NCI-H460 (cell line): ENCODE data around the gene ZC3H11A. TPM values are rescaled to one million over a fixed set of nuclear protein-coding genes. Genes with fewer than 3 reads are reported as not detected.
"Not testable (repeated sequence)": the region's sequence is repeated elsewhere in the genome, so short reads cannot be mapped to it uniquely, and the experiment has no call there.

ENCODE experiments used
- DNase-seq: peaks from one replicate; pipeline ENCODE4 v3.0.0-alpha.2; 2016; ENCODE audit warnings: low read depth; ENCODE audit errors: extremely low read depth
- polyA plus RNA-seq: library from polyadenylated mRNA; depleted of rRNA; stranded (reverse); fragments of >200 nt; gene quantifications from 2 replicates; pipeline ENCODE4 v1.2.3, GENCODE V29; 2014; cell fraction: nucleus; rRNA removed
- total RNA-seq: library from RNA; depleted of rRNA; stranded (reverse); fragments of >200 nt; shearing (Covaris generic); gene quantifications from 2 replicates; pipeline ENCODE4 v1.2.3, GENCODE V29; 2014; rRNA removed

ZC3H11A gene
- 155 and 162 TPM in 2 replicates for total RNA-seq
- polyA plus RNA-seq = 125 and 163 TPM in 2 replicates

DNA sequence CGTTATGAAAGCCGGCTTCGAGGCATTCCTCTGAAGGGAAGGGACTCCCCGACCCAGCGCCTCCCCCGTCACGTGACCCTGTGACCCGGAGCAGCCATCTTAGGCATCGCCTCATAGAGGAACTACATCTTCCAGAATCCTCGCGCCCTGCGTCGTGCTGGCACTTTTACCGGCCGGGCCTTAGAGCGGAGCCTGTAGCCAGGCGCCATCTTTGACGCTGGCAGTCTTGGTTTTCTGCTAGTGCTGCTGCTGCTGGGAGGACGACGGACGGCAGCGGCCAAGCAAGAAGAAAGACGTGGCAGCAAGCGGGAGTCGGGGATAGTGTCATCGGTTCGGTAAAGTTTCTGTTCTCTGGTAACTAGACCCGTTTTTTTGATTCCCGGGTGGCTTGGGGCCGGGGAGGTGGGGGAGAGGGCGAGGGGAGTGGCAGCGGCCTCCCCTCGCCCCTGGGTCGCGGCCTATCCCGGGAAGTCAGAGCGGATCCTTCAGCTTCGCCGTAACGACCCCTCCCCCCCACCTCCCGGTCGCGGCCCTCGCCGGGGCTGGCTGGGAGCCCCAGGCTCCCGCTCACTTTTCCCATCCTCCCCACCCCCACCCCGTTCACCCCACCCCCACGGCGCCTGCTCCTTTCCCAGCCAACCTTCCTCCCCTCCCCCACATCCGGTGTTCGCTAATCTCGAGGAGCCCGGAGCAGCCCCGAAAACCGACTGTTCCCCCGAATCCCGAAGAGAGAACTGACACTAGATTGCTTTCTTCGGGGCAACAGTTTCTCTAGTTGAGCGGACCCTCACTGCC lies at the start of gene ZC3H11A, which contains the start of gene ZBED6:
TSS of gene ZC3H11A (plus strand) at position 183 of the 795 bp plus-strand sequence. CDS start 21,448 bp downstream, outside the sequence.
TSS of gene ZBED6 (plus strand) at position 183 of the 795 bp plus-strand sequence. CDS start 1,900 bp downstream, outside the sequence.
- DNase-seq = peak; percentile 99

- no peak for DNase-seq
Measured at GRCh38 chr1:203746281-203746680, 49.1 kb upstream of the ZC3H11A start.

DNA sequence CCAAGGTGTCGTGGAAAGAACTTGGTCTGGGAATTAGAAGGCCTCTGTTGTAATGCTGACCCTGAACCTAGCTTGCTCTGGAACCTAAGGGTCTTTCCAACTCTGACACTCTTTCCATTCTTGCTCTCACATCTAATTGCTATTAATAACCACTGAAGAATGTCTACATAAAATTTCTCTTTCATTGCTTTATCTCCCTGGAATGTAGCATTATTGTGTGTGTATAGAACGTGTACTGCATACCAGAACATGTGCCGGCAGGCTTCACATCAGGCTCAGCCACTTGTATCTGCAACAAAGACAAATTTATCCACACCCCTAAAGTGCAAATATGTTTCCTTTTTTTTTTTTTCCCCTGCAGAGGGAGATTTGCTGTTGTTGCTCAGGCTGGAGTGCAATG lies 44.4 kb upstream of the ZC3H11A start:
- DNase-seq = no peak

GRCh38 chr1:203751618-203752361 lies 43.6 kb upstream of the ZC3H11A start:
- DNase-seq = not testable (repeated sequence)

- DNase-seq = no peak
Measured at GRCh38 chr1:203754455-203754864, 41.0 kb upstream of the ZC3H11A start.

DNA sequence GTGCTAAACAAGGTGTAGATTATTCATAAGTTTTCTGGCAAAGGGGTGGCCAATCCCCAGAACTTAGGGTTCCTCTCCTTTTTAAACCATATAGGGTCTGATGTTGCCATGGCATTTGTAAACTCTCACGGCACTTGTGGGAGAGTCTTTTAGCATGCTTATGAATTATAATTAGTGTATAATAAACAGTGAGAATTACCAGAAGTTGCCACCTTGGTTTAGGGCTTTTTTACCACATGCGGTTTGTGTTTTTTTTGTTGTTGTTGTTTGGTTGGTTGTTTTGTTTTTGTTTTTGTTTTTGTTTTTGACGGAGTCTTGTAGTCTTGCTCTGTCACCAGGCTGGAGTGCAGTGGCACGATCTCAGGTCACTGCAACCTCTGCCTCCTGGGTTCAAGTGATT lies 39.4 kb upstream of the ZC3H11A start:
- no peak for DNase-seq

DNA sequence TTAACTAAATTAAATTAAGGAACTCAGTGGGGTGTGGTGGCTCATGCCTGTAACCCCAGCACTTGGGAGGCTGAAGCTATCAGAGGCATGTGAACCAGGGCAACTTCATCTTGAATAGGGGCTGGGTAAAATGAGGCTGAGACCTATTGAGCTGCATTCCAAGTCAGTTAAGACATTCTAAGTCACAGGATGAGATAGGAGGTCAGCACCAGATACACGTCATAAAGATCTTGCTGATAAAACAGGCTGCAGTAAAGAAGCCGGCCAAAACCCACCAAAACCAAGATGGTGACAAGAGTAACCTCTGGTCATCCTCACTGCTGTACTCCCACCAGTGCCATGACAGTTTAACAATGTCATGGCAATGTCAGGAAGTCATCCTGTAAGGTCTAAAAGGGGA lies 36.7 kb upstream of the ZC3H11A start:
- not testable (repeated sequence) for DNase-seq

DNA sequence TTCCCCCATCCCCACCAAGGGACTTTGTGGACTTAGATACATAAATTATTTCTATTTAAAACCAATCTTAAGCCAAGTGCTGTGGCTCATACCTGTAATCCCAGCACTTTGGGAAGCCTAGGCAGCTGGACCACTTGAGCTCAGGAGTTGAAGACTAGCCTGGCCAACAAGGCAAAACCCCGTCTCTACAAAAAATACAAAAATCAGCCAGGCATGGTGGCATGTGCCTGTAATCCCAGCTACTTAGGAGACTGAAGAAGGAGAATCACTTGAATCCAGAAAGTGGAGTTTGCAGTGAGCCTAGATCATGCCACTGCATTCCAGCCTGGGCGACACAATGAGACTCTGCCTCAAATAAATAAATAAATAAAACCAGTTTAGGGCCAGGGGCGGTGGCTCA lies 34.9 kb upstream of the ZC3H11A start:
- DNase-seq = no peak

GRCh38 chr1:203761958-203762357 lies 33.5 kb upstream of the ZC3H11A start:
- not testable (repeated sequence) for DNase-seq

DNA sequence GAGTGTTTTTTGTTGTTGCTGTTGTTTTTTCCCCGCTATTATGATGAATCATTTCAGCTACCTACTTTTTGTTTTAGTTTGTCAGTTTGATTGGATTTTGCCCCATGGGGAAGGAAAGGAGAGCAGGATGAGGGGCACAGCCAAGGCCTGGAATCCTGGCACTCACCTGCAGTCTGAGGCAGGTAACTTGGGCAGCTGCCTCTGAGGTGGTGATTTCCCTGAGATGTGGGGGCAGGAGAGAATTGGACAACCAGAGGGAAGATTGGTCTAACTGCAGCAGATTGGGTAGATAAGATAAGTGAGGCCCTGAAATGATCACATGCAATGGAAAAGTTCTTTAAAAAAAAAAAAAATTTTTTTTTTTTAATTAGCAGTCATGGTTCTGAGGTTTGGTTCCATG lies 31.9 kb upstream of the ZC3H11A start:
- DNase-seq = no peak

GRCh38 chr1:203764105-203765028 lies 31.1 kb upstream of the ZC3H11A start:
- DNase-seq = no peak

GRCh38 chr1:203765029-203765837 lies 30.2 kb upstream of the ZC3H11A start, which contains the start of gene LAX1:
Gene LAX1, plus strand, starts transcription at chr1:203765183. Its CDS starts 383 bp downstream, at chr1:203765566.
- DNase-seq = no peak

GRCh38 chr1:203768256-203768655 lies 27.2 kb upstream of the ZC3H11A start:
- no peak for DNase-seq

DNA sequence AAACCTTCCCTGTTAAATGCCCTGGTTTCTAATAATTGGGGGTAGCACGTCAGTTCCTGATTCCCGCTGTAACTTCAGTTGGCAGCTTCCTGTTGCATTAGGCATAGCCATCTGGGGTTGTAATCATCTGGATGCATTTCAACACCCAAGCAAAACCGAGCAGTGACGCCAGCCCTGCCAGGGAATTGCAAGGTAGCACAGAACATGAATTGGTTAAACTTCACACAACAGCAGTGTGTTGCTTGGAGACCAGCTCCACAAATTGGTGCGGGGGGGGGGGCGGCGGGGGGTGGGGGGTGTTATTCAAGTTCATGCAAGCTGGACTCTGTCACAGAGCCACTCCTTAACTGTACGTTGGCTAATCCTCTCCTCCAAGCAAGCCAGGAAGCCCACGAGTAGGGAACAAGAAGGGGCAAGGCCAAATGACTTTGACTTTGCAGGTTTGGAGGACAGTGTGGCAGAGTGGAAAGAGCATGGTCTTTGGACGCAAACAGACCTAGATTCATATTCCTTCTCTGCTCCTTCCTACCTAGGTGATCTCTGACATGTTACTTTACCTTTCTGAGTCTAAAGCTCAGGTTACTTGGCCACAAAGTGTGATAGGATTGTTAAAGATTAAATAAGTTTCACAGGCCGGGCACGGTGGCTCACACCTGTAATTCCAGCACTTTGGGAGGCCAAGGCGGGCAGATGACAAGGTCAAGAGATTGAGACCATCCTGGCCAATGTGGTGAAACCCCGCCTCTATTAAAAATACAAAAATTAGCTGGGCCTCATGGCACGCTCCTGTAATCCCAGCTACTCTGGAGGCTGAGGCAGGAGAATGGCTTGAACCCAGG lies 25.7 kb upstream of the ZC3H11A start:
- peak; percentile 36 for DNase-seq

DNA sequence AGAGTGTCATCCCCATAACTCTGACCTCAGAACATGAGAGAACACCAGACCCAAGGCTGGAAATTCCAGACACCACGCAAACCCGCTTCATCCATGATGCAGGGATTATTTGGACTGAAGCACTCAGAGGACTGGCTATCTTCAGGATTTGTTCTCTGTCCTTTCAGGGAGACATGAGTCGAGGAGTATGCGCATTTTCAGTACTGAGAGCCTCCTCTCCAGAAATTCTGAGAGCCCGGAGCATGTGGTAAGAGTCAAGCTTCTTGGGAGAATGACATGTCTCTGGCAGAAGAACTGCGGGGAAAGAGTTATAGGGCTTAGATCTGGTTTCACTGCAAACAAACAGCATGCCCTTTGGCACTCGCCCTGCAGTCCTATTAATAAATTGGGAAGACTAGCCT lies 23.5 kb upstream of the ZC3H11A start:
- no peak for DNase-seq

GRCh38 chr1:203772836-203773235 lies 22.6 kb upstream of the ZC3H11A start:
- DNase-seq = no peak

DNA sequence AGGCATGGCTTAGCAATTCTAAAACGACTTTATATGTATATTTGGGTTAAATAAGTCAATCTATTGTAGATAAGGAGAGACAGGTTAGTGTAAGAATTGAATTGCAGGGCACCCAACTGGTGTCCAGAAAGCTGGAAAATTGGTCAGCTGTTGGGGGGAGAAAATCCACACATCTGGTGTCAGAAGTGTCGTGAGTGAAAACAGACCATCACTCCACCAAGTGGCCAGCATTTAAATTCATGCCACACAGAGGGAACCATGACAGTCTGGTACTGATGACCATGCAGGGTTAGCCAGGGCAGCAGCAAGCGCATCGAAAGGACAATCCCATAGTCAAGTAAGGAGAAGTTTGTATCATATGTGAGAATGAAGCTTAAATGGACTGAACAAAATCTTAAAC lies 18.8 kb upstream of the ZC3H11A start:
- peak; percentile 9 for DNase-seq

GRCh38 chr1:203777596-203777995 lies 17.8 kb upstream of the ZC3H11A start:
- DNase-seq = no peak

DNA sequence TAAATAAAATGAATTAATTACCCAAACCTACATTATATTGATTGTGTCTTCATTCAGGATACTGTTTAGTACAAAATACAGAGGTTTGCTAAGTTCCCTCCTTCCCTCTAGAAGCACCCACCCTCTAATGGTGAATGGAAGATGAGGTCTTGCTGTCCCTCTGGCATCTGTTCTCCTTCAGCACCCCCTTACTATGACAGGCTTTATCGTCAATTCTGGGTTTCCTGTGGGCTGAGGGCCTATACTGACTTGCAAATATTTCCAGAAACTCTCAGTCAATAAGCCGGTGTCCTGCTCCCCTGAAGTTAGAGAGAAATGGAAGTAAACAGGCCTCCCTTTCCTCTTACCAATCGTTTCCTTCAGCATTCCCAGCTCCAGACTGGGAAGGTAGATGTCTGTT lies 17.3 kb upstream of the ZC3H11A start:
- DNase-seq = no peak
